ENCODE results near the gene ST6GALNAC6.
A peak's percentile ranks its signal among the peaks of the same experiment; 100 is the strongest.

ST6GALNAC6 gene

DNA sequence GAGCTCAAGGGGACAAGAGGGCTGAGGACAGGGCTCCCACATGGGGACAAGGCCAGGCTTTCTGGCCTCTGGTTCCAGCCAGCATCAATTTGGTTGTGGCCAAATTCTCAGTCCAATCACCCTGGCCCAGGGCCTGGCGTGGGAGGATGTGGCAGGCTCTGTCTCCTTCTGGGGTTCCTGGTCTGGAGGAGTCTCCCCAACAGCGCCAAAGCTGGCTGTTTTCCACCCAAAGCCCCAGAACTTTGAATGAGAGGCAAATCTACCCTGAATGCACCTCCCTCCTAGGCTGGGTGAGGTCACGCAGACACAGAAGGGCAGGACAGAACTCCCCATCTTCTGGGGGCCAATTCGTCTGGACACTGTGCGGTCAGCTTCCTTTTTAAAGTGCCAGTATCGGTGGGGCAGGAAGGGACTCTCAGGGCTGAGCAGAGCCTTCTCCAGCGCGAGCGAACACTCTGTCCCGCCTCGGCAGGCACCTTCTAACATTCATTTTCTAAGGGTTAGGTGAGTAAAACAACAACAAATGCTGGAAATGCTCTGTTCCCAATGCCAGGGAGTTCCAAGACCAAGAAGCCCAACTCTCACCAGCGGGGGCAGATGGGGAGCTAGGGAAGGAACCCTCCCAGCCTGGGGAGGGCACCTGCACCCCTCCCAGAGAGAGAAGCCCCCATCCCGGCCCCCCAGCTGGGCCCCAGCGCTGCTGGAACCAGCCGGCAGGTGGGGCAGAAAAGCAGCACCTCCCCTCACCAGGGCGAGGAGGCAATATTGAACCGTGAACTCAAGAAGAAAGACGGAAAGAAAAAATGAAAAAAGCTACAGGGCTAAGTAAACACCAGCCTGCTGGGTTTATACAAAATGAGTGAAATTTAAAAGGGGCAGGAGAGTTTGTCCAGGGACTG, 41.9 kb upstream of the ST6GALNAC6 start:
- peaks cover 12 to 23% of the 10 kb centered on the region in 2 donors for H3K36me3 ChIP-seq (ENCODE audit: control insufficient read depth in 1 of 2, insufficient read depth in 2 of 2, low read length in 2 of 2)
- no peak overlapping the region for H3K27ac ChIP-seq (ENCODE audit: low read length)
- no peak overlapping the region for H3K4me3 ChIP-seq (ENCODE audit: low read depth in 1 of 2, low read length in 2 of 2)
- H3K9me3 ChIP-seq (ENCODE audit: control insufficient read depth in 1 of 2, low read length in 2 of 2), result no peaks in the 10 kb centered on the region
- H3K27me3 ChIP-seq (ENCODE audit: low read depth, low read length), result no peaks in the 10 kb centered on the region
- H3K4me1 ChIP-seq (ENCODE audit: control insufficient read depth in 1 of 2, insufficient read depth in 2 of 2, low read length in 2 of 2), result peaks cover 15 to 41% of the 10 kb centered on the region in 2 donors

DNA sequence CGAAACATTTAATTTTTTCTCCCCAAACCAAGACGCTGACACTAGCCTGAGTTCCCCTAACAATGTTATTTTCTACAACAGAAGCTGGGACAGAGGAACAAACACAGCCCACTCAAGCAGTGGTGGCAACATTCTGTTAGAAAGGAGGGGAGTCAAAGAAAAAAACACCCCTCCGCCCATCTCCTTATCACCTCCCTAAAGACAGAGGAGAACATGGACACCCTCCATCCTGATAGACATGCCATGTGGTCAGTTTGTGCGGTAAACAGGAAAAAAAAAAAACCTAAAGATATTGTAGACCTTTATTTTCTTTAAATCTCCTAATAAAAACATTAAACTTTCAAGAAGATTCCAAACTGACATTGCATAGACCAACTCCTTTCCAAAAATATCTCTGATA, 41.2 kb upstream of the ST6GALNAC6 start:
- H3K9me3 ChIP-seq (ENCODE audit: control insufficient read depth in 1 of 2, low read length in 2 of 2), result no peaks in the 10 kb centered on the region
- peaks cover 16 to 46% of the 10 kb centered on the region in 2 donors for H3K4me1 ChIP-seq (ENCODE audit: control insufficient read depth in 1 of 2, insufficient read depth in 2 of 2, low read length in 2 of 2)
- no peak overlapping the region for H3K4me3 ChIP-seq (ENCODE audit: low read depth in 1 of 2, low read length in 2 of 2)
- H3K27ac ChIP-seq (ENCODE audit: low read length), result no peak overlapping the region
- no peaks in the 10 kb centered on the region for H3K27me3 ChIP-seq (ENCODE audit: low read depth, low read length)
- H3K36me3 ChIP-seq (ENCODE audit: control insufficient read depth in 1 of 2, insufficient read depth in 2 of 2, low read length in 2 of 2), result peaks cover 12 to 23% of the 10 kb centered on the region in 2 donors

DNA sequence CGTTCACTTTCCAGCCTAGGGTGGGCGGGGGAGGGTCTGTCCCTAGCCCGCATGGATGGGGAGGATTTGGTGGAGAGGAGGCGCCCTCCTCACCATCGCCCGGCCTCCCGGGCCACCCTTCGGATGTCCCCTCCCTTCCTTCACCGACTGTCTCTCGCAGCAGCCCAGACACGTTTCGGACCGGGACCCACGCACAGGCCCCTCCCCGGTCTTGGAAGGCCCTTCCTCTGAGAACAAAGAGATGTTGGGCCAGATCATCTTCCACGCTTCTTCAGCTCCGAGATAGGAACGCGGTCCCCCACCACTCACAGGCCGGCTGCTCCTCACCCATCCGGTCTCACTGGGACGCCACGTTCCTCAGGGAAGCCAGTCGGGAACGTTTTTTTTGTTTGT, 38.9 kb upstream of the ST6GALNAC6 start:
- Histone ChIP-seq H3K36me3 (ENCODE audit: control insufficient read depth in 1 of 2, insufficient read depth in 2 of 2, low read length in 2 of 2) (peaks cover 3 to 22% of the 10 kb centered on the region in 2 donors), H3K27ac (ENCODE audit: low read length) (no peak overlapping the region), H3K27me3 (ENCODE audit: low read depth, low read length) (no peaks in the 10 kb centered on the region), H3K4me1 (ENCODE audit: control insufficient read depth in 1 of 2, insufficient read depth in 2 of 2, low read length in 2 of 2) (peaks cover 16 to 46% of the 10 kb centered on the region in 2 donors), H3K4me3 (ENCODE audit: low read depth in 1 of 2, low read length in 2 of 2) (peak overlapping the region; percentile 86 to 93), H3K9me3 (ENCODE audit: control insufficient read depth in 1 of 2, low read length in 2 of 2) (no peaks in the 10 kb centered on the region)

DNA sequence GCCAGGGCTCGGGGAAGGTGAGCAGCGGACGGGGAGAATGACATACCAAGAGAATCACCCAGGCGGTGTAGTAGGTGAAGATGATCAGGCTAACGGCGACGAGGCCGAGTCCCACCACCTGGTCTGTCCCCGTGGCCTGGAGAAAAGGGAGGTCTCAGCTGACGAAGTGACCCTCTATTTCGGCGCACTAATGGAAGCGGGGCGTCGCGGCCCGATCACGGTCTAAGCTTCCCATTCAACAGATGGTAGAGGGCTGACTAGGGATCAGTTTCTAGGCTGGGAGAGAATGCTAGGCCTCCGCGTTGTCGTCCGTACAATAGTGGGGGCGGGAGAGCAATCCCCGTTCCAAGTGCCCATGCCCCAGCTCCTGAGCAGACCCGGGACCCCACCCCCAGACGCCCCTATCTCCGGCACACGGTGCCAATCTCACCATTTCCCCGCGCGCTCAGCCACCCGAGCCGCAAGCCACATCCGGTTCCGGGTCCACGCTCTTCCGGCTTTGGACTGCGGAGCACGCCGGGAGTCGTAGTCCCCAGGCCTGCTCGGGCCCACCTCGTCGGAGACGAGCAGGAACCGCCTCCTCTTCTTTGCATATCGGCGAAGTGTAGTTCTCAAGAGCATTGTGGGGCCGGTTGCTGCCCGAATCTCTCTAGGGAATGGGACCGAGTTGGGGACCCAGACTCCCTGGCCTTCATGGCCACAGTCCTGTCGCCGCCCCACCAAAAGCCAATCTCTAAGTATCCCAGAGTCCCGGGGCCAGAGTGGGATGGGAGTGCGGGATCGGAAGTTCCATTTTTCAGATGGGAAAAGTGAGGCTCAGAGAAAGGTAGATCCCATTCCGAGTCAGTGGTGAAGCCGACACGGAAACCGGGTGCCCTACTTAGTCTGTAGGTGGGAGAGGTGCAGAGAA, 38.2 kb upstream of the ST6GALNAC6 start, which contains the start of gene DPM2:
Gene DPM2, minus strand, starts transcription at position 467 of the 910 bp plus-strand sequence. Its CDS starts 34 bp downstream, at position 433.
- Histone ChIP-seq H3K27ac (ENCODE audit: low read length) (peak within 1 kb of the TSS; percentile 48), H3K27me3 (ENCODE audit: low read depth, low read length) (no peaks in the 10 kb centered on the region), H3K4me1 (ENCODE audit: control insufficient read depth in 1 of 2, insufficient read depth in 2 of 2, low read length in 2 of 2) (peaks cover 16 to 39% of the 10 kb centered on the region in 2 donors), H3K4me3 (ENCODE audit: low read depth in 1 of 2, low read length in 2 of 2) (peak within 1 kb of the TSS; percentile 86 to 93), H3K9me3 (ENCODE audit: control insufficient read depth in 1 of 2, low read length in 2 of 2) (no peaks in the 10 kb centered on the region), H3K36me3 (ENCODE audit: control insufficient read depth in 1 of 2, insufficient read depth in 2 of 2, low read length in 2 of 2) (peaks cover 3 to 15% of the 10 kb centered on the region in 2 donors)

DNA sequence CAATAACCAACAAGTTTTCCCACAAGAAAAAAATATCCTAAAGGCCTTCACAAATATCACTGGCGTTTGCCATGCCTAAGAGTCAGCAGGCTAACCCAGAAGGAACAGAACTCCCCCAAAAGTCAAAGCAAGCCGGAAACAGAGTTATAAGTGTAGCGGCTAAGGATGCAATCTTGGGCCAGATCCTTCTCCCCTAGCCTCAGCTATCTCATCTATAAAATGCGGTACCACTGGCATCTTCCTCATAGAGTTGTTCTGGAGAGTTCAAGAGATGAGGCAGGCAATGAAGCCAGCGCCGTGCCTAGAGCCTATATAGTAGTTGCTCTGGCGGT, 37.6 kb upstream of the ST6GALNAC6 start:
- peak overlapping the region; percentile 48 for H3K27ac ChIP-seq (ENCODE audit: low read length)
- peaks cover 3 to 10% of the 10 kb centered on the region in 2 donors for H3K36me3 ChIP-seq (ENCODE audit: control insufficient read depth in 1 of 2, insufficient read depth in 2 of 2, low read length in 2 of 2)
- peak overlapping the region; percentile 86 to 93 for H3K4me3 ChIP-seq (ENCODE audit: low read depth in 1 of 2, low read length in 2 of 2)
- H3K9me3 ChIP-seq (ENCODE audit: control insufficient read depth in 1 of 2, low read length in 2 of 2), result no peaks in the 10 kb centered on the region
- H3K27me3 ChIP-seq (ENCODE audit: low read depth, low read length), result no peaks in the 10 kb centered on the region
- H3K4me1 ChIP-seq (ENCODE audit: control insufficient read depth in 1 of 2, insufficient read depth in 2 of 2, low read length in 2 of 2), result peaks cover 16 to 33% of the 10 kb centered on the region in 2 donors

DNA sequence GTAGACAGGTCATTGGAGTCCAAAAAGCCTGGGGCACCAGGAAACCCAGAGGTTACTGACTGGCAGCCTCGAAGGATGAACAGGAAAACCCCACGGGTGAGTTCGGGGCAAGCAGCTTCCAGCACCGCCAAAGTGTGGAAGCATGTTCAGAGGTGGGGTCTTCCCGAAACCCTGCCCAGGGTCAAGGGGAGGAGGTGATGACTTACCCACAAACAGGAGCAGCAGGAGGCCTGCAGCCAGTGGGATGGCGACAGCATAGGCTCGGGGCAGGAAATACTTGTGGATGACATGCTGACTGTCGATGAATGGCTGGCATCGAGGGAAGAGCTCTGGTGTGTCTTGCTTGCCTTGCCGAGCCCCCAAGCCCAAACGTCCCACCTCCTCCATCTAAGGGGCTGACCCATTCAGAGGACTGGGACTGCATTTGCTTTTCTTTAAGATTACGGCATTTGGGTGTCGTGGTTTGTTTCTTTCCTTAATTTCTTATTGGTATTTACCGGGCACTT, 37.0 kb upstream of the ST6GALNAC6 start:
- Histone ChIP-seq H3K4me3 (ENCODE audit: low read depth in 1 of 2, low read length in 2 of 2) (peak overlapping the region; percentile 86 to 93), H3K4me1 (ENCODE audit: control insufficient read depth in 1 of 2, insufficient read depth in 2 of 2, low read length in 2 of 2) (peaks cover 16 to 31% of the 10 kb centered on the region in 2 donors), H3K27ac (ENCODE audit: low read length) (no peak overlapping the region), H3K27me3 (ENCODE audit: low read depth, low read length) (no peaks in the 10 kb centered on the region), H3K9me3 (ENCODE audit: control insufficient read depth in 1 of 2, low read length in 2 of 2) (no peaks in the 10 kb centered on the region), H3K36me3 (ENCODE audit: control insufficient read depth in 1 of 2, insufficient read depth in 2 of 2, low read length in 2 of 2) (peaks cover 3 to 8% of the 10 kb centered on the region in 2 donors)

DNA sequence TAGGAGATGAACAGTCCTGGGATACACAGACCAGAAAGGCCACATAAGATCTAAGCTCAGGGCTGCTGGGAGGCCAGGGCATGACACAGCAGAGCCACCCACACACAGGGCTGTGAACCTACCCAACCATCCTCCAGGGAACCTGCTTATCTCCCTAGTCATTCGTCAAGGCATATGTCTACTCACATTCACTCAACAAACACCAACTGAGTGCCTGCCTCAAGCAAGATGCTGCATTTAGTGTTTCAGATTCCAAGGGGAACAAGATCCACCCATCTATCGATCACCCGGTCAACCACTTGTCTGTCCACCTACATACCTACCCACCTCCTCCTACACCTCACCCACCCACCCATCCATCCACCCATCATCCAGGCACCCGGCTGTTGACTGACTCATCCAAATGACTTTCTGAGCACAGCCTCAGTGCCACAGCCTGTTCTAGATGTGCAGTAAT, 36.4 kb upstream of the ST6GALNAC6 start:
- Histone ChIP-seq H3K27me3 (ENCODE audit: low read depth, low read length) (no peaks in the 10 kb centered on the region), H3K4me3 (ENCODE audit: low read depth in 1 of 2, low read length in 2 of 2) (no peak overlapping the region), H3K27ac (ENCODE audit: low read length) (no peak overlapping the region), H3K4me1 (ENCODE audit: control insufficient read depth in 1 of 2, insufficient read depth in 2 of 2, low read length in 2 of 2) (peaks cover 16 to 37% of the 10 kb centered on the region in 2 donors), H3K9me3 (ENCODE audit: control insufficient read depth in 1 of 2, low read length in 2 of 2) (no peaks in the 10 kb centered on the region), H3K36me3 (ENCODE audit: control insufficient read depth in 1 of 2, insufficient read depth in 2 of 2, low read length in 2 of 2) (peaks cover 3 to 8% of the 10 kb centered on the region in 2 donors)

DNA sequence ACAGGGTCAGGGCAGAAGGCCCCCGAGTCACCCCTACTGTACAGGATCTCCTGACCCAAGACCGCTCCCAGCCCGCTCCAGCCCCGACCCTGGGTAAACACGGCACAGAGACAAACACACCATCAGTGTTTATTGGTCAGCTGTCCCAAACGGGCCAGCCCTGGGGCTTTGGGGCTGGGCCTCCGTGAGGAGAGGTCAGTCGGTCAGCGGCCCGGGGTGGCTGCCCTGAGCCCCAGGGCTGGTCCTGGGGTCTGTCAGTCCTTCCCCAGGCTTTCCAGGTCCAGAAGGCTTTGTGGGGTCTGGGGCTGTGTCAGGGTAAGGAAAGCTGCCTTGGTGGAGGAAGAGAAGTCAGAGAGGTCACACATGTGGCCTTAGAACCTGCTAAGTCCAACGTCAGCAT, 35.6 kb upstream of the ST6GALNAC6 start:
- Histone ChIP-seq H3K4me3 (ENCODE audit: low read depth in 1 of 2, low read length in 2 of 2) (no peak overlapping the region), H3K27me3 (ENCODE audit: low read depth, low read length) (no peaks in the 10 kb centered on the region), H3K9me3 (ENCODE audit: control insufficient read depth in 1 of 2, low read length in 2 of 2) (no peaks in the 10 kb centered on the region)

DNA sequence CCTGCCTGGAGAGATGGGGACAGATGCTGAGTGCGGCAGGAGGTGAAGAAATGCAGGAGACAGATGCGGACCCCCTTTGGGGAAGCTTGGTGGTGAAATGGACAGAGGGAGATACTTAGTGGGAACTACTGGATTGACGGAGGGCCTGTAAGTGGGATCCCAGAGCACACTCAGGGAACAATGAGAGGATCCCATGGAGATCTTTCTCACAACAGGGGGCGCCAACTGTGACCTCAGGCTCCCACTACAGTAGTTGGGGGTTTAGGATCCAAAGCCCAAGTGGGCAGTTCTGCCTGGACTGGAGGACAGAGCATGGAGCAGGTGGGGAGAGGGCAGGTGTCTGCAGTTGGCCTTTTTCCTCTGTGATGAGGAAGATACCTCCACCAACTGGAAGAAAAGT, 34.8 kb upstream of the ST6GALNAC6 start:
- Histone ChIP-seq H3K27ac (ENCODE audit: low read length) (no peak overlapping the region), H3K27me3 (ENCODE audit: low read depth, low read length) (no peaks in the 10 kb centered on the region), H3K4me1 (ENCODE audit: control insufficient read depth in 1 of 2, insufficient read depth in 2 of 2, low read length in 2 of 2) (peaks cover 16 to 45% of the 10 kb centered on the region in 2 donors)

More for the DNA sequence above, 35.6 kb upstream of the ST6GALNAC6 start:
- Histone ChIP-seq H3K27ac (ENCODE audit: low read length) (no peak overlapping the region), H3K4me1 (ENCODE audit: control insufficient read depth in 1 of 2, insufficient read depth in 2 of 2, low read length in 2 of 2) (peaks cover 16 to 44% of the 10 kb centered on the region in 2 donors), H3K36me3 (ENCODE audit: control insufficient read depth in 1 of 2, insufficient read depth in 2 of 2, low read length in 2 of 2) (peaks cover 3 to 8% of the 10 kb centered on the region in 2 donors)

DNA sequence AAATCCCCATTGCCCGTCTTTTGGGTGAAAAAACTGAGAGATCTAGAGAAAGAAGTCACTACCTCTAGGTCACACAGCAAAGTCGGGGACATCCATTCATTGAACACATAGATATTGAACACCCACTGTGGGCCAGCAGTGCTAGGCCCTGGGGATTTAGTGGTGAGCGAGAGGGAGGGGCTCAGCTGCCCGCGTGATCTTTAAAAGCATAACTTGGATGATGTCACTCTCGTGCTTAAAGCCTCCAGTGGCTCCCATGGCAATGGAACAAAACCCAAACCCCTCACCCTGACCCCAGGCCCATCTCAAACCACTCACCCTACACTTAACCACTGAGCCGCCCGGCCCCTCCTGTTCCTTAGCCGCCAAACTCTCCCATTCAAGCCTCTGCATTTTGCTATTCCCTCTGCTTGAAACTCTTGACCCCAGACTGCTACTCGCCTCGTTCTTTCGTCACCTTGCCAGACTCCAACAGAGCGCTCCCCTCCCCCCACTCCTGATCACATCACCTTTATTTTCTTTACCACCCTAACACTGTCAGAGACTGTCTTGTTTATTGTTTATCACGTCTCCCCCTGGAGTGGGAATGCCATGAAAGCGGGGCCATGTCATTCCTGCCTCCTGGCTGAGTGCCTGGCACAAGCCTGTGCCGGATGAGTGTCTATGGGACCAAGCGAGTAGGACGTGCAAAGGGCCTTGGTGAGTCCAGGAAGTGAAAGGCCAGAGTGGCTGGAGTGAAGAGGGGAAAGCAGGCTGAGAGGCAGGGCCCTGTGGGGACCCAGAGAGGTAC, 31.9 kb upstream of the ST6GALNAC6 start:
- H3K36me3 ChIP-seq (ENCODE audit: control insufficient read depth in 1 of 2, insufficient read depth in 2 of 2, low read length in 2 of 2), result peaks cover 3 to 8% of the 10 kb centered on the region in 2 donors
- H3K27me3 ChIP-seq (ENCODE audit: low read depth, low read length), result peaks cover 13% of the 10 kb centered on the region
- H3K27ac ChIP-seq (ENCODE audit: low read length), result no peak overlapping the region
- no peaks in the 10 kb centered on the region for H3K9me3 ChIP-seq (ENCODE audit: control insufficient read depth in 1 of 2, low read length in 2 of 2)
- peaks cover under 1 to 36% of the 10 kb centered on the region in 2 donors for H3K4me1 ChIP-seq (ENCODE audit: control insufficient read depth in 1 of 2, insufficient read depth in 2 of 2, low read length in 2 of 2)
- H3K4me3 ChIP-seq (ENCODE audit: low read depth in 1 of 2, low read length in 2 of 2), result peak overlapping the region; percentile 26 to 75

More for the DNA sequence above, 34.8 kb upstream of the ST6GALNAC6 start:
- no peaks in the 10 kb centered on the region for H3K9me3 ChIP-seq (ENCODE audit: control insufficient read depth in 1 of 2, low read length in 2 of 2)
- H3K36me3 ChIP-seq (ENCODE audit: control insufficient read depth in 1 of 2, insufficient read depth in 2 of 2, low read length in 2 of 2), result peaks cover 3 to 8% of the 10 kb centered on the region in 2 donors
- no peak overlapping the region for H3K4me3 ChIP-seq (ENCODE audit: low read depth in 1 of 2, low read length in 2 of 2)

All from muscle layer of duodenum (tissue), 2 donors.